SU-DHL-6 (cell line): ENCODE data around the gene GPATCH8.

Experiments
- CTCF ChIP-seq: fragments of 200-600 bp; sonication (generic); IDR thresholded peaks from one replicate; pipeline ENCODE4 v1.5.1; 2017; ENCODE audit warnings: antibody characterized with exemption, mild to moderate bottlenecking, low read length, moderate library complexity; ENCODE audit not compliant: insufficient read depth, poor library complexity, severe bottlenecking
- EZH2phosphoT487 ChIP-seq: fragments of 200-600 bp; sonication (generic), shearing (Covaris generic); conservative IDR thresholded peaks from 2 replicates; pipeline ENCODE4 v1.6.1; 2018; ENCODE audit warnings: mild to moderate bottlenecking, antibody characterized with exemption, low read length, moderate library complexity, mixed read lengths

GRCh38 chr17:44384281-44384822 lies 118.9 kb downstream of the GPATCH8 start:
- TF ChIP-seq EZH2phosphoT487 (no peak), CTCF (no peak)
